IPS DF 6.9 (cell line): ENCODE results near the gene ZNF362.

ENCODE experiments used
- DNase-seq: peaks from one replicate; pipeline ENCODE4 v3.0.0-alpha.2; 2013; ENCODE audit warnings: low read depth, low spot score
- H3K27ac ChIP-seq: one replicate; pipeline ENCODE4 v1.5.1; 2013; ENCODE audit warnings: low read length, control low read depth
- H3K27me3 ChIP-seq: 2 replicates; pipeline ENCODE4 v1.6.1; 2013; ENCODE audit warnings: mild to moderate bottlenecking, low read length; ENCODE audit not compliant: control insufficient read depth, insufficient read depth
- H3K36me3 ChIP-seq: 2 replicates; pipeline ENCODE4 v1.6.1; 2013; ENCODE audit warnings: low read length; ENCODE audit not compliant: control insufficient read depth, insufficient read depth
- H3K4me1 ChIP-seq: 2 replicates; pipeline ENCODE4 v1.6.1; 2013; ENCODE audit warnings: low read length; ENCODE audit not compliant: control insufficient read depth, insufficient read depth
- H3K4me3 ChIP-seq: 2 replicates; pipeline ENCODE4 v1.5.1; 2013; ENCODE audit warnings: mild to moderate bottlenecking, low read length
- H3K9me3 ChIP-seq: 2 replicates; pipeline ENCODE4 v1.6.1; 2013; ENCODE audit warnings: low read length, inconsistent platforms; ENCODE audit not compliant: control insufficient read depth, insufficient read depth
- WGBS: extraction: QIAGEN DNeasy Blood & Tissue Kit; methylation state at CpG from one replicate; pipeline ENCODE4 v1.1.7; 2013; ENCODE audit warnings: mixed read lengths, missing lambda C conversion rate; ENCODE audit not compliant: insufficient read length, insufficient coverage; 5-methylcytosine and 5-hydroxymethylcytosine counted together

ZNF362 gene

GRCh38 chr1:33324677-33325575 is 68.6 kb downstream of the ZNF362 start:
- no CpG with 5 or more reads among the region's 22 CpGs for WGBS
- no peaks in the 10 kb centered on the region for H3K27me3 ChIP-seq

DNA sequence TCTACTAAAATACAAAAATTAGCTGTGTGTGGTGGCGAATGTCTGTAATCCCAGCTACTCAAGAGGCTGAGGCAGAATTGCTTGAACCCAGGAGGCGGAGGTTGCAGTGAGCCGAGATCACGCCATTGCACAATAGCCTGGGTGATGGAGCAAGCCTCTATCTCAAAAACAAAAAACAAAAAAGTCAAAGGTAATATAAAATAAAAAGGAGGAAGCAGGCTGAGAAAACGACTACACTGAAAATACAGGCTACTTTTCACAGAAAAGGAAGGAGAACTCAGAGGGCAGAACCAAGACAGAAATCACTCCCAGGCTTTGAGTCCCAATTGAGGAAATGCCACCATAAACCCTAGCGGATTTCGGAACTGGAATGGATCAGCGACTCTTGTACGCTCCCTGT is 70.5 kb downstream of the ZNF362 start:
- H3K4me1 ChIP-seq: no peaks in the 10 kb centered on the region
- H3K9me3 ChIP-seq: no peaks in the 10 kb centered on the region
- no CpG with 5 or more reads among the region's 9 CpGs for WGBS
- H3K36me3 ChIP-seq: no peaks in the 10 kb centered on the region; the same call in 1 of the 2 replicates
- no peak overlapping the region for H3K27ac ChIP-seq
- DNase-seq: no peak
- no peak overlapping the region for H3K4me3 ChIP-seq
- H3K27me3 ChIP-seq: no peaks in the 10 kb centered on the region

More at GRCh38 chr1:33324677-33325575, 68.6 kb downstream of the ZNF362 start:
- Histone ChIP-seq H3K4me1 (no peaks in the 10 kb centered on the region), H3K4me3 (no peak overlapping the region), H3K36me3 (no peaks in the 10 kb centered on the region; the same call in 1 of the 2 replicates), H3K9me3 (no peaks in the 10 kb centered on the region), H3K27ac (no peak overlapping the region)
- no peak for DNase-seq

DNA sequence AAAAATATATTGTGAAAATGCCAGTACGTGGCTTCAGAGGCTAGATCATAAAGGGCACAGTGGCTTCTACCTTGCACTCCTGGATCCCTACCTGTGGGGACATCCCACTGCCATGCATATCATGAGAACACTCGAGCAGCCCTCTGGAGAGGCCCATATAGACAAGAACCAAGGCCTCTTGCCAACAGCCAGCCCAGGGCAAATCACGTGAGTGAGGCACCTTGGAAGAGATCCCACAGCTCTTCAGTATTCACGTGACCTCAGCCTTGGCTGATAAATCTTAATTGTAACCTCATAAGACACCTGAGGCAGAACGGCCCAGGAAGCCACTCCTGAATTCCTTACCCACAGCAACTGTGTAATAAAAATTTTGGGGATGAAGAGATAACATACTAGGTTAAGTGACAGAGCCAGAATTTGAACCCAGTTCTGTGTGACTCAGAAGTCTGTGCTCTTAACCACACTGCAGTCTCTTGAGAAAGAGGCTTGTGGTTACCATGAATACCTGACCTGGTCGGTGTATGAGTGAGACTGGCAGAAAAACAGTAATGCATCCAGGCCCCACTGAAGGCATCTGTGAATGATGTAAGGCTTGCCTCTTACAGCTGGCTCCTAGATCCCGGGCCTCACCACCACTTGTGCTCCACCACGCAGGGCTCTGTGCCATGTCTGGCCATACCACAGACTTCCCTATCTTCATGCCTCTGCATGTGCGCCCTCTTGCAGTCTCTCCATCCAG is 71.5 kb downstream of the ZNF362 start:
- DNase-seq: no peak
- Histone ChIP-seq H3K4me3 (no peak overlapping the region), H3K9me3 (no peaks in the 10 kb centered on the region), H3K27ac (no peak overlapping the region), H3K4me1 (no peaks in the 10 kb centered on the region), H3K36me3 (no peaks in the 10 kb centered on the region; the same call in 1 of the 2 replicates), H3K27me3 (no peaks in the 10 kb centered on the region)
- WGBS: no CpG with 5 or more reads among the region's 9 CpGs

GRCh38 chr1:33328817-33329216 is 72.5 kb downstream of the ZNF362 start:
- no peak for DNase-seq
- no peaks in the 10 kb centered on the region for H3K9me3 ChIP-seq
- no peaks in the 10 kb centered on the region; the same call in 1 of the 2 replicates for H3K36me3 ChIP-seq
- H3K4me3 ChIP-seq: no peak overlapping the region
- H3K27ac ChIP-seq: no peak overlapping the region
- no peaks in the 10 kb centered on the region for H3K4me1 ChIP-seq
- no peaks in the 10 kb centered on the region for H3K27me3 ChIP-seq
- no CpG with 5 or more reads among the region's 12 CpGs for WGBS

- Histone ChIP-seq H3K27ac (no peak overlapping the region), H3K4me3 (no peak overlapping the region), H3K4me1 (no peaks in the 10 kb centered on the region), H3K36me3 (no peaks in the 10 kb centered on the region; the same call in 1 of the 2 replicates), H3K27me3 (no peaks in the 10 kb centered on the region), H3K9me3 (no peaks in the 10 kb centered on the region)
- no CpG with 5 or more reads among the region's 19 CpGs for WGBS
- no peak for DNase-seq
Observed at GRCh38 chr1:33329600-33330305, 73.5 kb downstream of the ZNF362 start.

DNA sequence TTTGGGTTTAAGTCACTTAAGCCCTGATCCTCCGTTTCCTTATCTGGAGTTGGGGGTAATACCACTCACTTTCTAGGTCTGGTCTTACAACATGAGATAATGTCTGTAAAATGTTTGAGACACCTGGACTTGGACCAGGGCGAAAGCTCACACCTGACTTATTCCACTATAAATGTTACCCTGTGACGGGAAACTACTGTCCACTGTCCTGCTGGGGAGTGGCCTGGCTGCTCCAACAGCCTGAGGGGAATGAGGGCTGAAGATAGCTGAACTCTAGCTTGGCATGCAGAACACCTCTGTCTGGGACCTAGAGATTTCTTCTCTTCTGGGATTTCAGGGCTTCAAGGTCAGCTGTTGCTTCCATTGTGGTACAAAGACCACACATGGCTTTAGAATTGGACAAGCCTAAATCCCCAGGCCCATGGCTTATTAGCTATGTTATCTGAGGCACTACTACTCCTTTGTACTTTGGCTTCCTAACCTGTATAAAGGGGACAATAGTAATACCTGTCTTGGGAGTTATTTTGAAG is 74.1 kb downstream of the ZNF362 start:
- H3K4me3 ChIP-seq: no peak overlapping the region
- no peaks in the 10 kb centered on the region for H3K27me3 ChIP-seq
- H3K36me3 ChIP-seq: no peaks in the 10 kb centered on the region; the same call in 1 of the 2 replicates
- H3K4me1 ChIP-seq: no peaks in the 10 kb centered on the region
- no CpG with 5 or more reads among the region's 3 CpGs for WGBS
- no peak overlapping the region for H3K27ac ChIP-seq
- no peaks in the 10 kb centered on the region for H3K9me3 ChIP-seq
- DNase-seq: no peak

DNA sequence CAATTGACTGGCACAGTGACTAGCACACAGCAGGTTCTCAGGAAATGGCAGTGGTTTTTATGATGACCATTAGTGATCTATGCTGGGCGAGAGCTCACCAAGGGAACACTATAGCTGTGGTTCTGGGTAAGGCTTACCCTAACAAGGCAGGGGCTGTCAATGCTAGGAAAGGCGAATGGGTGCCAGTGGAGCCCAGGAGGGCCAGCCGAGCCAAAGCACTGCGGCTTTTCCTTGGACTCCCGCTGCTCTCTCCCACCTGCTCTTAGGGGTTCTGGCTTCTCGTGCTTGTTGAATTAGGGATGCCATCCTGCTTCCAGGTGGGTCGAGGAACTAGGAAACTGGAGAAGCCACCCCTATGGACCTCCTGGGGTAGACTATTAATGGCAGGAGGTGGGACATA is 74.6 kb downstream of the ZNF362 start:
- no peak overlapping the region for H3K27ac ChIP-seq
- no peak overlapping the region for H3K4me3 ChIP-seq
- H3K4me1 ChIP-seq: no peaks in the 10 kb centered on the region
- H3K9me3 ChIP-seq: no peaks in the 10 kb centered on the region
- no peak for DNase-seq
- H3K27me3 ChIP-seq: no peaks in the 10 kb centered on the region
- no peaks in the 10 kb centered on the region; the same call in 1 of the 2 replicates for H3K36me3 ChIP-seq
- no CpG with 5 or more reads among the region's 7 CpGs for WGBS

- no peak for DNase-seq
- Histone ChIP-seq H3K27ac (no peak overlapping the region), H3K9me3 (no peaks in the 10 kb centered on the region), H3K4me3 (no peak overlapping the region), H3K27me3 (no peaks in the 10 kb centered on the region), H3K4me1 (no peaks in the 10 kb centered on the region), H3K36me3 (no peaks in the 10 kb centered on the region; the same call in 1 of the 2 replicates)
- no CpG with 5 or more reads among the region's 10 CpGs for WGBS
Observed at GRCh38 chr1:33331444-33332356, 75.4 kb downstream of the ZNF362 start.

DNA sequence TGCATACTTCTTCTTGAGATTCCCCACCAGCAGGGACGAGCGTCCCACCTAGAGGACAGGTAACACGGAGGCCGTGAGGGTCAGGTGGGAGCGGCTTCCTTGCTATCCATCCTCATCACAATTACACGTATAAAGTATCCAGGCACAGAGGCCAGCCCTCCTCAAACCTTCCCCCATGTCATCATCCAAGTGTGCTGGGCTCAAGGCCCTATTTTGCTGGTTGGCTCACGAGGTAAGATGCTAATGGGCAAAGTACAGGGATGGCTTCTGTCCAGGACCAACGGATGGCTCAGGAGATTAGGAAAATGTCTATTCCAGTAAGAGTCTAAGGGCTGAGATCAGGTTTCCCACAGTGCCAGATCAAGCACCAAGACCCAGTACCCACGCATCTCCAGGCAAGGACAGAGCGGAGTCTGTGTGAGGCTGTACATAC is 76.1 kb downstream of the ZNF362 start:
- H3K36me3 ChIP-seq: no peaks in the 10 kb centered on the region; the same call in 1 of the 2 replicates
- no peak overlapping the region for H3K4me3 ChIP-seq
- DNase-seq: no peak
- no peaks in the 10 kb centered on the region for H3K27me3 ChIP-seq
- no peak overlapping the region for H3K27ac ChIP-seq
- no CpG with 5 or more reads among the region's 10 CpGs for WGBS
- H3K9me3 ChIP-seq: no peaks in the 10 kb centered on the region
- H3K4me1 ChIP-seq: no peaks in the 10 kb centered on the region
